Middle frontal gyrus (tissue), 1 donor: ENCODE results near the gene CYFIP1.

ENCODE experiments used
- DNase-seq: peaks from one replicate; pipeline ENCODE4 v3.0.0-alpha.2; 2015; ENCODE audit warnings: low spot score; ENCODE audit errors: extremely low spot score

The CYFIP1 gene

DNA sequence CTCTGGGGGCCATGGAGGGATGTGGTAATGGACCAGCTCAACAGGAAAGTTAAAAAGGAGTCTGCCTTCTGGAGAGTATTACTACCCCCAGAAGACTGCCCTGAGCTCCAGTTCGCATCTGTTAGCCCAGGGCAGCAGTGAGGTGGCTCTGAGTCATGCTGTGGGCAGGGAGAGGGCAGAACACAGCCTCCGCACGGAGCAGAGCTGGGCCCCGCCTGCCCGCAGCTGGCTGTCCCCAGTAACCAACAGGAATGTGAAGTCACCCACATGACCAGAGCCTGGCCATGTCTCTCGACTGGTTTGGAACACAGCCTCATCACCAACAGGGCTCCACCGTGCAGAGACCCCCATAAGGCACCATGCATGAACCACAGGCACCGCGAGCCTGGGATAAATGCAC lies 62.1 kb downstream of the CYFIP1 start:
- no peak for DNase-seq

DNA sequence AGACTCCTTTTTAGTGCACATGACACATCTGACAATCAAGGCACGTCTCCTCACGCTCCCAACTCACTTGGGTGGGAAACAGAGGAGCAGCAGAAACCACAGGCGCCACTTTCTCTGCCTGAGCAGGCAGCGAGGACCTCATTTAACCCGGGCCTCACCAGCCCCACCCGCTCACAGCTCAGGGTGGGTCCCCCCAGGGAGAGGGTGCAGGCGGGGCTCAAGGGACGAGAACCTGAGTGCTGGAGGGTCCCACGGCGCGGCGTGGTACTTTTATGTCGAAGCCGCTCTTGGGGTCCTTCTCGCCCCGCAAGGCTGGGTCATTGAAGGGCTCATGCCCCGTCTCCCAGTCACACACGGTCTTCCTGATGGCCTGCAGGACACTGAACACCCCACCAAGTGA lies 62.6 kb downstream of the CYFIP1 start:
- DNase-seq, result no peak

GRCh38 chr15:22916606-22917350 lies 63.4 kb downstream of the CYFIP1 start:
- DNase-seq, result no peak

DNA sequence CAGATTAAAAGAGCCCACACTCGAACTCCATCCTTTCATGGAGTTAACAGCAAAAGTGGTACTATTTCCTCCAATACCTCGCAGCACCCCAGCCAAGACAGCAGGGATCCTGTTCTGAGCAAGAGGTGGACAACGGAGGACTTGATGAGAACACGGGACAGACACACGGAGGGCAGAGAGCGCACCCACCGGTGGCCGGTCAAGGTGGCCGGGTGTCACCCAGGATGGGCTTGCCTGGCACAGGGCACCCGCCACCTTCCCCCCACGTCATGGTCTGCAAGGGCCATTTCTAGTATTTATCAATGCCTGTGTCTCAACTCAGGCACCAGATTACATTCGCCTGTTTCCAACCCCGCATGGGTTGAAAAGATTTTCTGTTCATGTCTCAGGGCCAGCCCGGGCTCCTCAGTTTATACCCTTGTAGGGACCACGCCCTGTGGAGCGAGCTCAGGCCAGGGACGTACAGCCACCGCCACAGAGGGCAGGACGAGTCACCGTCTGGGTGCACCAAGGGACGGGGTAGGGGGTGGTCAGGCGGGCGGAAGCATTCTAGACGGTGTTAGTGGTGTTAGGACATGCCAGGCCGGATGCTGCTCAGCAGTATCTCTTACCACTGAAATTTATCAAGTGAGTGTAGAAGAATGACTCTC lies 64.2 kb downstream of the CYFIP1 start:
- no peak for DNase-seq

- DNase-seq, result no peak
Measured at GRCh38 chr15:22913646-22914380, 66.4 kb downstream of the CYFIP1 start.

DNA sequence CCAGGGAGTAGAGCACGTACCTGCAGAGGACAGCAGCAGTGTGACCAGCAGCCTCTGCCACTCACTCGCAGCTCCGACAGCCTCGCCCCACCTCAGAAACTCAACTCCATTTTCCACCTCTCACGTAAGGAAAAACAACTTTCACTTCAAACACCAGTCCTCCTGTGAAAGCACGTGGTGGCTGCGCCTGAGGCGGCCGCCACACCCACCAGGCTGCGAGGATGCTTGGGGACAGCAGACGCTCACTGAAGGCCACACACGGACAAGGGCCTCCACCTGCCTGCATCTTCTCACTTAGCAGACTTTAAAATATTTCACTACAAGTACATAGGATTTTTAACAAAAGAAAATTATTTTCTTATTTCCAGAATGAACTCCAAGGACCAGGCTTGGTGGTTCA lies 67.9 kb downstream of the CYFIP1 start:
- DNase-seq, result no peak

DNA sequence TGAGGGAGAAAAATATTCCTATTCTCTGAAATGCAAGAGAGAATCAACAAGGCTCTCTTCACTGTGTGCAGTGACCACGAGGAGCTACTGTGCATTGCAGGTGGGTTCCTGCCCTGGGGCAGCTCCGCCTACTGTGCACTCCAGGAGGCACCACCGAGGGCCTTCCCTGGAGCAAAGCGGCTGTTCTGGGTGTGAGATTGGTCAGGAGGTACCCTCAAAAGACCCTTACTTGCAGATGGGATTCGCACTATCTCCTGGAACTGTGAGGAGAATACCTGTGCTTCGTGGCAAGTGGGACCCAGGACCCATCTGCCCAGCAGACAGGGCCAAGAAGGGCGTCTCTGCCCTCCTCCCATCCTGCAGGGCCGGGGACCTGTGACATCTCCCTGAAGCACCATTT lies 68.9 kb downstream of the CYFIP1 start:
- no peak for DNase-seq

DNA sequence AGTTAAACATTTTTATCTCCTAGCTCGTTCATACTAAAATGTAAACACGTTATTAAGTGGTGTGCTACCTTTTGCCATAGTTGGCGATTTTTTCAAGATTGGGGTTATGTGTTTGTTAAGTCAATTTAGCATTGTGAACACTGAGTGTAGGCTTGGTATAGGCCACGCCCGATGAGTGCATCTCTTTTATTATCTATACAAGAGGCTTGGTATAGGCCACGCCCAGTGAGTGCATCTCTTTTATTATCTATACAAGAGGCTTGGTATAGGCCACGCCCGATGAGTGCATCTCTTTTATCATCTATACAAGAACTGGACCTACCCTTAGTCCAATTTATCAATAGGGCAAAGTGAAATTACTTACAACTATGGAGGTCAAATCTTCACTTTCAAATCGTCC lies 71.3 kb downstream of the CYFIP1 start:
- DNase-seq, result no peak

DNA sequence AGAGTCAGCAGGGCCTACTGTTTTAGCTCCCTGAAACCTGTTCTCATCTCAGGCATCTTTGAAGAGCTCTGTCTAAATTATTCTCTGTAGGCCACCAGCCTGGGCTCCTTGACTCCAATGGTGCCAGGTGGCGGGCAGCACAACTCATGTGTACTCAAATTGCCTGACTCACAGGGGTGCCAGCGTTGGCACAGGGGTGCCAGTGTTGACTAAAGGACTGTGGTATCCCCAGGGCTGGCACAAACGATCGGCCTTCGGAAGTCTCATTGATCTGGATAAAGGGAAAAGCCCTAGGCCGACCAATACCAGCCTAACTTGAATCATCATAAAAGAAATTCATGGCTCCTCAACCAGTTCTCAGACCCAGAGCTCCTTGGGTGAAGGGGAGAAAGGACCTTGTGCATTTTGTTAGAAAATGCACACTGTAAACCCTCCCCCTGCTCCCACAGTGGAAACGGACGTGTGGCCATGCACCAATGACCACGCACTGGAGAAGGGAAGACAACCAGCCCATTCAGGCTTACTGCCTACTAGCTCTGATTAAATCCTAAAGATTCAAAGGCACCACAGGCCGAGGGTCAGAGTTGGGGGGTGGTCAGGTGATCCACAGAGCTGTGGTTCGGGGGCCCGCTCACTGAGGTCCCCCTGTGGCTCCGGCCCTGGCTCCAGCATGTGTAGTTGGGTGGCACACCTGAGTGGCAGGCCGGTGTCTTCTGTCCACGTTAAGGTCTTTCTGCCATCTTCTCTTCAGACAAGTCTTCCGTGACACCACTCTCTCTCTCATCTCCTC lies 72.8 kb downstream of the CYFIP1 start:
- no peak for DNase-seq

DNA sequence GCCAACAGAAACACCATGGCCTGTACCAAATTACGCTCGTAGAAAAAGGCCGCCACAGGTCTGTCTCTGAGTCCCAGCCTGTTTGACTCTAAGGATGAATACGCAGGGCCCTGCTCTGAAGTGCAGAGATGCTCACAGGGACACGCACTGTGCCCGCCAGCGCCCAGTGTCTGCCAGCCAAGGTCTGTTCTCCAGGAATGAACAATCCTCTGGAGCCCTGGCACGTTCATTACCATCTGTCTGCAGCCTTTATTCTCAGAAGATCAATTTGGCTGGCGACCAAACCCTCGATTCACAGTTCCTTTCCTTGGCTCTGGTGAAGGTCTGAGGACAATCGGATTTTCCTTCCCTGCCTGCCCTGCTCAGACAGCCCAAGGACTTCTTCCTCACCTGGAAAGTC lies 75.4 kb downstream of the CYFIP1 start:
- no peak for DNase-seq

DNA sequence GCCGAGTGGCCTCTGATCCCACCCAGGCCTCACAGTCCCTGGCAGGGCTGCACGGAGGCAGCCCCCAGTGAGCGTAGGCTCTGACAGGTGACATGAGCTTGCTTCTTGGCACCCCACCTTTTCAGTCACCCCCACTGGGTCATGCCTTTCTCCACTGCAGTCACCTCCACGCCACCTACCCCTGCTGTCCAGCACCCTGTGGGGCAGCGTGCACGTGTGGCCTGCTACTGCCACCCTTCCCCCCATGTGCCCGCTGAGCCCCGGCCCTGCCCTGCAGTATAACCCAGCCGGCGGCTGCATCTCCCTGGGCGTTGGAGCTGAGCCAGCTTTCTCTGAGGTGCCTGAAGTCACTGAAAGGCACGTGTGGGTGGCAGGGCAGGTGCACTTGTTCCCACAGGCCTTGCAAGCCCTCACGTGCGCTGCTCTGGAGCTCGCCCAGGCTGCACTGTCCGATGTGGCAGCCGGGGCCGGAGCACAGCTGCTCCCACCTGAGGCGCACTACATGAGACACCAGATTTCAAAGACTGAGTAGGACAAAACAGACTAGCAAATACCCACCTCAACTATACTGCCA lies 76.1 kb downstream of the CYFIP1 start:
- DNase-seq, result no peak

GRCh38 chr15:22903427-22903826 lies 76.7 kb downstream of the CYFIP1 start:
- DNase-seq, result no peak

DNA sequence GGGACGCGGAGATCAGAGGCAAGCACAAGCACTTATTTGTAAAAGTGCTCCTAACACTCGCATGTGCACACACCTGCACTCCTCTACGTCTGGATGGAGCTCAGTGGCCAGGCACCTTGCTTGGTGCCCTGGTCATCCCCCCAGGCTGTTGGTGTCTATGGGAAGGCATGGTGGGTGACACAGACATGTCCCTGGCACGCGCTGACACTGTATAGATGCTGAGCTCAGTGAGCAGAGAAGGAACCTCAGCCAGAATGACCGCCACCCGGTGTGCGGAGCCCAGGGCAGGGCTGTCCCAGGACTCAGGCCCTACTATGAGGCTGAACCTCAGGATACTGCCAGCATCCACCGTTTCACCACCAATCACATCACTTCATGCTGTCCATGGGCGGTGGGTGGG lies 77.2 kb downstream of the CYFIP1 start:
- no peak for DNase-seq

DNA sequence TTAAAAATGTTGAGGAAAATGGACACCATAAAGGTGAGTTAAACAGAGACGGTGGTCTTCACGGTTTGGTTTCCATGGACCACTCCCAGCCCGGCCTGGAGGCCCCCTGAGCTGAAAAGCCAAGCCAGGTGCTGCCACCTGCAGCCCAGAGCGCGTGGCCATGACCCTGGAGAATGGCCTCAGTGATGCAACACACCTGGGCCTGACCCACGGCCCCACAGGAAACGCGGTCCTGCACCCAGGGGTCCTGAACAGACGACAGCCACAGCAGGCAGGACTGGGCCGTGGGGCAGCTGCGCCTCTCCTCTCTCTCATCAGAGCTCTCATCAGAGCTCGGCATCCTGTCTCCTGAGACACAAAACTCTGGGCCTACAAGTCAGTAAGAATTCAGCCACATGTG lies 77.6 kb downstream of the CYFIP1 start:
- no peak for DNase-seq

- no peak for DNase-seq
Measured at GRCh38 chr15:22902046-22902445, 78.1 kb downstream of the CYFIP1 start.

DNA sequence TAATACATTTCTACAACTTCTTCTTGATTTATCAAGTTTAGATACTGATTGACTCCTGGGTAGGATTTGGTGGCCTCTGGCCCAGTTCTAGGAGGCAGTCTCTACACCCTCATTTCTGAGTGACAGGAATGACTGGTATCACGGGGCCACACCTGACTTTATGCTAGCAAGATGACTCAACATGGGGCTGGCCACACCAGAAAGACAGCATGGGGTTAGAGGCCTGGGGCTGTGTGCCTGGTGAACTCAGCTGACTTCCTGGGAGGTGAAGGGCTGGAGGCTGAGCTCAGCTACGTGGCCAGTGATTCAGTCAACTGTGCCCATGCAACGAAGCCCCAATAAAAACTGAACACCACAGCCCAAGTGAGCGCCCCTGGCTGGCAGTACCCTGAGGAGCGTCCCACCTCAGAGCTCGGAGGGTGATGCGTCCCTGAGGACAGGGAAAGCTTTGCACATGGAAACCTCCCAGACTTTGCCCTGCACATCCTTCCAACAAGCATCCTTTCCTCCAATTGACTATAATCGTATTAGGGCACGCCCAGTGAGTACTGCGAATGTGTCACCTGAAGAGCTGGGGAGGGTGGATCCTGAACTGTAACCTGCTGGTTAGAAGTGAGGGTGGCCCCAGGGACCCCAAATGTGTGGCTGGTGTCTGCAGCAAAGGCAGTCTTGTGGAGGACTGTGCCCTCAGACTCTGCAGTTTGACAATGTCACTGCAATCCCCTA lies 84.5 kb downstream of the CYFIP1 start:
- DNase-seq, result no peak

DNA sequence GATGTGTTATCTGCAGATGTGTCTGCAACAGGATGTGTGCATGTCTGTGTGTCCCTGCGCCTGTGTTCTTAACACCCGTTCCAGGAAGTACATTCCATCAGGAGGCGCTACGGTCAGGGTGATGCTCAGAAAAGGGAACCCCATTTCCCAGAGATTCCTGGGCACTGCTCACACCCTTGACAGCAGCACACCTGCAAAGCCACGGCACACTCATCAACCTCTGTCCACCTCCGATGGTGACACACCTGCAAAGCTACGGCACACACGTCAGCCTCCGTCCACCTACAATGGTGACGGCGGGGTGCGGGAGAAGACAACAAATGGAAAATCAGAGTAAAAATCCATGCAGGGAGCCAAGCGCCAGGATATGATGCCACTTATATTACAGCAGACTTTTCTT lies 86.3 kb downstream of the CYFIP1 start:
- no peak for DNase-seq

DNA sequence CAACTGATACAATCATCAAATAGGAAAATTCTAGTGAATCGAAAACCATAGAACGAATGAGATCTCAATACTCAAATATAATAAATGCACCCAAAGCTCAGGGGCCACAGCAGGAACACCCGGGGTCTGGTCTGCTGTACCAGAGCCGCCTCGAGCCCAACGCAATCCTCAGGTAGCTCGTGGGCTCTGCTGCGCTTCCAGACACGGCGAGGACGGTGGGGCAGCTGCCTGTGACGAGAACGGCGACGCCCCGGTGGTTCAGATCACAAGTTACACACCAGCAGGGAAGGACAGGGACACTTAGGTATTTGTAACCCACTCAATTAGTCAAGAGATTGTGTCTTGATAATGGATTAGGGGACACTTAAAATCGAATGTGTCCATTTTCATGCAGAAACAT lies 87.1 kb downstream of the CYFIP1 start:
- no peak for DNase-seq

DNA sequence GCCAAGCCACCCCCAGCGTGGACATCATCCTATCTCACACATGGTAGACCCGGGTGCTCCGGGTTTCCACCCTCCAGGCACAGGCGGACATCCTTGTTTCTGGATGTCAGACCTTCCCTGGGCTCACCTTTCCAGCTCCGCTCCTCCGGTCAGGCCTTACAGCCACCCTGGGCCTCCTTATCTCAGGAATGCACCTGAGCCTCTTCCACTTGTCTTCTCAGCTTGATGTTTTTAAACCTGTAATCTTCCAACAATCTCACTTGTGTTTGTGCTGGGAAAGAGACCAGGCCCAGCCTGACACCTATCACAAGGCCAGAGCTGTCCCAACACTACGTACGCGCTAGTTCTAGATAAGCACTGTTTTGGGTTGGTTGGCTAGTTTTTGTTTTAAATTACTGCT lies 87.8 kb downstream of the CYFIP1 start:
- no peak for DNase-seq

DNA sequence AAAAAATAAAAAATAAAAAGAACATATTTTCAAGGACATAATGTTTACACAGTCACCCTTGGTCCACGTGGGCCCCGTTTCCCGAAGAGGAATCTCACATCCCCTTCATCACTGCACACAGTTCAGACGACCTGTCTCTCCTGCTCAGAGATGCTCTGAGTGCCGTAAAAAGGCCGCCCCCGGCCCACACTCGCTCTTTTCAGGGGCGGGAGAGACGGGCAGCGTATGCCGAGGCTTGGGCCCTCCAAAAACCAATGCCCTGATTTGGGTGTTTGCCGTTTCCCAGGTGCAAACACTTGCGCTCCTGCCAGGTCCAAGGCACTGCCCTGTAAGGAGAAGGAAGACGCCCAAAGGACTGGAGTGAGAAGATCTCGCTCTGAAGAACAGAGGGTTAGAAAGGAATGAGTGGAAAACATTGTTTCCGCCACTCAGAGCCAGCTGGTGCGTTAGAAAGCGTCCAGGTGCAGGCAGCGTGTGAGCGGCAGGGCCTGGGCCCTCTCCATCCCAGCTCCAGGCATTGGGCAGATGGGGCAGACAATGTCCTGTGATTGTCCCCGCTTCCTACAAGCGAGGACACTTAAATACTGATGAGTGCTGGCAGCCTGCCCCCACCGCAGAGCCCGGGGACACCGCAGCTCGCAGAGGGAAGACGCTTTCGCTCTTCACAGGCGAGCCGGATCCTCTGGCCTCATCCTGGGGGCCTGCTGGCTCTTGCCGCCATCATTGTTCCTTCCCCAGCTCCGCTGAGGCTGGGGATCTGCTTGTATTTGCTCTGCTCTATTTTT lies 88.5 kb downstream of the CYFIP1 start:
- DNase-seq, result no peak
